ENCODE results near the gene ROBO1.

GRCh38 chr3:79009861-79010260, 757.9 kb downstream of the ROBO1 start:
- TF ChIP-seq BCL6 (CRISPR knock-in tag; IDR thresholded peaks at IDR 0.05) (no peak), POLR2AphosphoS5 (IDR thresholded peaks at IDR 0.05; ENCODE audit: low read depth, low read length) (no peak), SP2 (CRISPR knock-in tag; IDR thresholded peaks at IDR 0.05) (no peak), ZC3H4 (CRISPR knock-in tag; IDR thresholded peaks at IDR 0.05; ENCODE audit: borderline replicate concordance) (no peak), RBFOX2 (IDR thresholded peaks at IDR 0.05; ENCODE audit: low read depth, low read length) (no peak), SP1 (IDR thresholded peaks at IDR 0.05) (no peak), SP1 (CRISPR knock-in tag; IDR thresholded peaks at IDR 0.05) (no peak), CREM (IDR thresholded peaks at IDR 0.05) (no peak), CREM (CRISPR knock-in tag; IDR thresholded peaks at IDR 0.05) (no peak), ZNF720 (CRISPR knock-in tag; IDR thresholded peaks at IDR 0.05) (no peak), ZNF543 (CRISPR knock-in tag; IDR thresholded peaks at IDR 0.05) (no peak), ZNF253 (CRISPR knock-in tag; IDR thresholded peaks at IDR 0.05; ENCODE audit: borderline replicate concordance) (no peak), REXO4 (CRISPR knock-in tag; IDR thresholded peaks at IDR 0.05; ENCODE audit: borderline replicate concordance) (no peak), KLF13 (CRISPR knock-in tag; IDR thresholded peaks at IDR 0.05) (no peak), GABPA (IDR thresholded peaks at IDR 0.05; ENCODE audit: low read depth, low read length) (no peak), GABPA (CRISPR knock-in tag; IDR thresholded peaks at IDR 0.05; ENCODE audit: low read depth) (no peak)
